Globus pallidus (tissue), 1 donor: ENCODE data around the gene DYNLT1.
"Not testable (repeated sequence)": the region's sequence is repeated elsewhere in the genome, so short reads cannot be mapped to it uniquely, and the experiment has no call there.

Experiments used
- DNase-seq: peaks from one replicate; pipeline ENCODE4 v3.0.0-alpha.2; 2015; ENCODE audit warnings: low spot score

Gene DYNLT1

GRCh38 chr6:158663625-158664165 is 19.2 kb upstream of the DYNLT1 start:
- DNase-seq = no peak

GRCh38 chr6:158662954-158663624 is 18.5 kb upstream of the DYNLT1 start:
- DNase-seq = no peak

- no peak for DNase-seq
Measured at GRCh38 chr6:158662607-158662953, 18.0 kb upstream of the DYNLT1 start.

DNA sequence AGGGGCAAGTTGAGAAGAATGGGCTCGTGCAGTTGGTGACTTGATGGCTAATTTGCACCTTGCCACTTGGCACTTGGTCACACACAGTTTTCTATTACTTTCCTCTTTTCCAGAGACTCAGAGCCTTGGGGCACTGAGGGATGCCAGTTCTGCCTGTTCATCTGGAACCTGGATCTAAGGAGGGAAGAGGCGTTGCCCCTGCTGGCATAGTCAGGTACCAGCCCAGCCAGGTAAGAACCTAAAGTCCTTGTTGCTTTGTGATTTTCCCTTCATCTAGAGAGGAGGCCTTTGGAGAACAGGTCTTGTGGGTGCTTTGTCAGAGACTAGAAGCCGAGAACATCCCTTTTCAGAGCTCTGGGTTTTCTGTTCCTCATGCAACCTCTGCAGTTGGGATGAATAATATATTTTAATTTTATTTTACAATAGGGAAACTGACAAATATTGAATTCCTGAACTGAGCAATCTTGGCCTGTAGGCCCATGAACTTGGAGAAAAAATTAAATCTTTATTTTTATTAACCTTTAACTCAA is 16.7 kb upstream of the DYNLT1 start:
- no peak for DNase-seq

- DNase-seq = no peak
Measured at GRCh38 chr6:158660333-158660754, 15.8 kb upstream of the DYNLT1 start.

GRCh38 chr6:158656986-158657385 is 12.4 kb upstream of the DYNLT1 start:
- not testable (repeated sequence) for DNase-seq

GRCh38 chr6:158655569-158656450 is 11.3 kb upstream of the DYNLT1 start:
- DNase-seq = no peak

DNA sequence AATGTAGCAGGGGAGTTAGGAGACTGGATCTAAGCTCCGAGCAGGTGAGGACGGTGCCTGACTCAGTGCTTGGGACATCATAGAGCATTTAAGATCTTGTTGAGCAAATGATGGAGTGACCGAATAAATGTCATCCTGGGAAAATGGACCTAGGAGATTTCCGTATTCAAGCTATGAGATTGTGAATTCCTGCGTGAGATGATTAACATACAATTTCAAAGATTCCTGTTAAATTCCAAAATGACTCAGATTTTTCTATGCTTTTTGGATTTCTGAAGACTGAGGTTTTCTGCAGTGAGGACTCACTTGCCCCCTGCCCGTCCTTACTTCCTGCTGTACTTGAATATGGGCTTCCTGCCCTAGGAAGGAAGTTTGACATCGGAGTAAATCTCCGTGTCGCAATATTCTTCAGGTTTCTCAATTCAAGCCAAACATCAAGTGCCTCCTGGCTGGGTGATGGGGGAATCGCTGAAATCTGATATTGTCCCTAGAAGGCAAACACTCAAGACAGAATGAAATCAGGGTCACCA is 10.5 kb upstream of the DYNLT1 start:
- DNase-seq = peak; percentile 38

- DNase-seq = peak; percentile 70
Measured at GRCh38 chr6:158654498-158654897, 10.0 kb upstream of the DYNLT1 start.

DNA sequence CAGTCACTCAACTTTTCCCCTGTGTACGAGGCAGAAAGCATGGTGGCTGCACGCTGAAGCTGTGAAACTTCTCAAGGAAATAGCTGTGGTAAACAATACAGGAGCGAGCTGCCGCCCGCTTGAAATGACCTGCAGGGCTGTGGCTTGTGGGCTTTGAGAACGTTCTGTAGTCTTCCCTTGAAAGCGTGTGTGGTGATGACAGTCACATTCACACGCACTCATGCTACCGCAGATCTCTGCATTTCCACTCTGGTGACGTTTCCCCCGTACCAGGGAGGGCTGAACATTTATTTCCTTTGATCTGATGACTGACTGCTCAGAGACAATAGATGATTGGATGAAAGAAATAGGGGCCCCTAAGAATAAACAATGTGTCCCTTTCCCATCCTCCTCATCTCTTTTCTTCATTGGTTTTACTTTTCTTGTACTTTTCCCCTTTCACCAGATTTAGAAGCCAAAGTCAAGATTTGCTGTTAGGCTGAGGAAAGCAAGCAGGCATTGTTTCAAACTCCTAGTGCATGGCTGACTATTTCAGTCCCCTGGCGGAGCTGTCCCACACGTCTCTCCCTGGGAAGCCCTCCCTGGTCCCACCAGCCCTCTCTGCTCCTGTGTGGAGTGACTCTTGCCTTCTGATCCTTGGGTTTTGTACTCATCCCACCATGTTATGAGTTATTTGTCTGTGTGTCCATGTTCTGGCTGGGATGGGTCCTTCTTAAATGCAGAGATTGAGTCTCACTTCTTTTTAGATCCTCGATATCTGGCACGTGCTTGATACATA is 9.2 kb upstream of the DYNLT1 start:
- no peak for DNase-seq

DNA sequence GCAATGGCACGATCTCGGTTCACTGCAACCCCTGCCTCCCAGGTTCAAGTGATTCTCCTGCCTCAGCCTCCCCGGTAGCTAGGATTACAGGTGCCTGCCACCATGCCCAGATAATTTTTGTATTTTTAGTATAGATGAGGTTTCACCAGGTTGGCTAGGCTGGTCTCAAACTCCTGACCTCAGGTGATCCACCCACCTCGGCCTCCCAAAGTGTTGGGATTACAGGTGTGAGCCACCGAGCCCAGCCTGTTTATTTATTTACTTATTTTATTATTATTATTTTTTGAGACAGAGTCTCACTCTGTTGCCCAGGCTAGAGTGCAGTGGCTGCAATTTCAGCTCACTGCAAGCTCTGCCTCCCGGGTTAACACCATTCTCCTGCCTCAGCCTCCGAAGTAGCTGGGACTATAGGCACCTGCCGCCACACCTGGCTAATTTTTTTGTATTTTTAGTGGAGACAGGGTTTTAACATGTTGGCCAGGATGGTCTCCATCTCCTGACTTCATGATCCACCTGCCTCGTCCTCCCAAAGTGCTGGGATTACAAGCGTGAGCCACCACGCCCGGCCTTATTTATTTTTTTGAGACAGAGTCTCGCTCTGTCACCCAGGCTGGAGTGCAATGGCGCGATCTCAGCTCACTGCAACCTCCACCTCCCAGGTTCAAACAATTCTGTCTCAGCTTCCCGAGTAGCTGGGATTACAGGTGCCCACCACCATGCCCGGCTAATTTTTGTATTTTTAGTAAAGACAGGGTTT is 7.6 kb upstream of the DYNLT1 start:
- not testable (repeated sequence) for DNase-seq

DNA sequence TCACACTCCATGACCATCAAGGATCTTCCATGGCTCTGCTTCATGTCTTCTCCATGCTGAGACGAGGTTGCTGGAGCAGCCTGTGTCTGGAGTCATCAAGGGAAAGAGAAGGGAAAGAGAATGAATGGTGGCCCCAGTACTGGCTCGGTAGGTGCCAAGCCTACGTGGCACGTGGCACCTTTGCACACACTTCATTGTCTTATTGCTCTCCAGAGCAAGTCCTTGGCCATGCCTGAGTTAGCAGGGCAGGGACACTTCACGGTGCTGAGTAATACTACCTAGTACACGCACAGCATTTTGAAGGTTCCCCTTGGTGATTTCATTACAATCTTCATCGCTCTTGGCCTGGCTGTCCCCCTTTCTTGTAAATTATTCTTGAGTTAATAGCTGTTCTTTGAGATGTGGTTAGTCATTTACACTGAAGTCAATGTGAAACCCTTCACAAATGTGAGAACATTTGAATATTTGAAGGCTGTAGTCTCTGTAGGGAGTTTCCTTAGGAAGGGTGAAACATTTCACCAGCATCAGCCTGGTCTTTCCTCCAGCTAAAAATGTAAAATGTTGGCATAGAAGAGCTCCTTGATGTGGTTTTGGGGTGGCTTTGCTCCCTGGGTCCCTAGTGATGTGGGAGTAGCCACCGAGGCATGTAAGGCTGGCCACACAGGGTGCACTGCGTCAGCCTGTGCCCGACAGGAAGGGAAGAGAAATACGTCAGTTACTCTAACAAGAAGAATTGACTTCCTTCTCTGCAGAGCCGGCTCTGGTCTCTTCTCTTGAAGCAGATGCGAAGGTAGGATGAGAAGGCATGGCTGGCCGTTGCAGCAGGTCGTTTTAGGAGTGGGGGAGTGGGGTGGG is 5.0 kb upstream of the DYNLT1 start, which contains the start of gene SYTL3:
Gene SYTL3 (plus strand): TSS at position 766 of the 855 bp plus-strand sequence. CDS start 13,215 bp downstream, outside the sequence.
- peak; percentile 59 for DNase-seq

- no peak for DNase-seq
Measured at GRCh38 chr6:158648682-158649131, 4.2 kb upstream of the DYNLT1 start.

- DNase-seq = no peak
Measured at GRCh38 chr6:158647501-158647900, 3.0 kb upstream of the DYNLT1 start.

DNA sequence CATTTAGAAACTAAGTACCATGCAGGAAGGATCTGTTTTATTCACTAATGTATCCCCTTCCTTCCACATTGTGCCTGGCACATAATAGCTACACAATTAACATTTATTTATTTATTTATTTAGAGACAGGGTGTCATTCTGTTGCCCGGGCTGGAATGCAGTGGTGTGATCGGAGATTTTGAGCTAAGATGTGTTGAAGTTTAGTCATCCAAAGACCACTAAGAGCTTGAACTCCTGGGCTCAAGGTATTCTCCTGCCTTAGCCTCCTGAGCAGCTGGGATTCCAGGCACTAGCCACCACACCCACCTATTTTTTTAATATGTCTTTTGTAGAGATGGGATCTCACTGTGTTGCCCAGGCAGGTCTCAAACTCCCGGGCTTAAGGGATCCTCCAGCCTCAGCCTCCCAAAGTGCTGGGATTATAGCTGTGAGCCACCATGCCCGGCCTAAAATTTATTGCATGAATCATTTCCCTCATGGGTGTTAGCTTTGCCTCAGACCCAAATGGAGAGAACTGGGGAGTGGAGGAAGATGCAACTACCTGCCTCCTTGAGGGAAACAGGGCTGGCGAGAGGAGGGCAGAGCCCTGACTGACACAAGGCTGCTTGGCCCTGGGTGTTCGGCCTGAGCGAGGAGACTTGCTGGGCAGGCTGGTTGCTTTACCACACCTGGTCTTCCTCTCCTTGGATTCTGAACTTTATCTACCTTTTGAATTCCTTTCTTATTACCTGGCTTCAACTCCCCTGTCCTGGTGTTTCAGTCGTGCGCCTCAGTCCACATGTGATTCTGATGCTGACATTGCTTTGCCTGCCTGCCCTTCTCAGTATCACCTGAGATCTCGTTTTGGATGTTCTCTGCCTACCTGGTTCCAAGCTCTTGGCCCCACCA is 1.7 kb upstream of the DYNLT1 start:
- DNase-seq = no peak

- no peak for DNase-seq
Measured at GRCh38 chr6:158645064-158646022, 800 bp upstream of the DYNLT1 start.

DNA sequence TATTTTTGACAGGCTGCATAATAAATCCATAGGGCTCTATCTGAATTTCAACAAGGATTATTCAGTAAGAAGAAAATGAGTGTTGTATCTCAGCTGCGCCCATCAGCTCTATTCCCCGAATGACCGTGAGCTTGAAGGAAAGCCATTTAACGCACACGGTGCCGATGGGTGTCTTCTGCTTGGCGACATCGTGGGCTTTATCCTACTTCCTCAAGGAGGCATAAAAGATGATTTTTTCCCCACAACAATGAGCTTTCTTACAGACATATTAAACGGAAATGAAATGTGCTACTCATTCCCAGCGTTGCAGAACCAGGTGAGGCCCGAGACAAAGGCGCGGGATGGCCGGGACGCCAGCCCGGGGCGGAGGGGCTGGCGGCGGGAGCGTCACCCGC is 710 bp downstream of the DYNLT1 start:
- no peak for DNase-seq
